MM.1S (cell line): ENCODE measurements around the gene APRT.

Source experiments
- DNase-seq: peaks from one replicate; pipeline ENCODE4 v3.0.0-alpha.2; 2015
- H2AFZ ChIP-seq: fragments of 300-600 bp; sonication (generic); 2 replicates; pipeline ENCODE4 v1.6.0; 2016; ENCODE audit warnings: antibody characterized with exemption, low read length
- H3F3A ChIP-seq: fragments of 300-600 bp; sonication (generic); 2 replicates; pipeline ENCODE4 v1.6.1; 2016; ENCODE audit warnings: mild to moderate bottlenecking, antibody characterized with exemption, low read length, moderate library complexity, mixed read lengths; ENCODE audit not compliant: insufficient read depth
- H3K27ac ChIP-seq: fragments of 300-600 bp; sonication (generic); 2 replicates; pipeline ENCODE4 v1.5.1; 2016; ENCODE audit warnings: mild to moderate bottlenecking, low read length
- H3K27me3 ChIP-seq: fragments of 300-600 bp; sonication (generic); replicated peaks from 2 replicates; pipeline ENCODE4 v1.6.0; 2016; ENCODE audit warnings: low read length; ENCODE audit not compliant: insufficient read depth
- H3K36me3 ChIP-seq: fragments of 300-600 bp; sonication (generic); replicated peaks from 2 replicates; pipeline ENCODE4 v1.6.1; 2016; ENCODE audit warnings: mild to moderate bottlenecking, low read length, mixed read lengths; ENCODE audit not compliant: insufficient read depth
- H3K4me1 ChIP-seq: fragments of 300-600 bp; sonication (generic); 2 replicates; pipeline ENCODE4 v1.6.1; 2016; ENCODE audit warnings: low read length, mixed read lengths
- H3K4me2 ChIP-seq: fragments of 300-600 bp; sonication (generic); 2 replicates; pipeline ENCODE4 v1.6.0; 2016; ENCODE audit warnings: low read depth, low read length
- H3K4me3 ChIP-seq: fragments of 300-600 bp; sonication (generic); 2 replicates; pipeline ENCODE4 v1.5.1; 2016; ENCODE audit warnings: low read length, mixed read lengths
- H3K79me2 ChIP-seq: fragments of 300-600 bp; sonication (generic); 2 replicates; pipeline ENCODE4 v1.6.1; 2016; ENCODE audit warnings: mixed run types, low read length, mixed read lengths
- H3K9ac ChIP-seq: fragments of 300-600 bp; sonication (generic); 2 replicates; pipeline ENCODE4 v1.6.1; 2016; ENCODE audit warnings: low read length, mixed read lengths
- H3K9me2 ChIP-seq: fragments of 300-600 bp; sonication (generic); replicated peaks from 2 replicates; pipeline ENCODE4 v1.6.1; 2016; ENCODE audit warnings: mild to moderate bottlenecking, low read length, mixed read lengths; ENCODE audit not compliant: insufficient read depth
- H3K9me3 ChIP-seq: fragments of 300-600 bp; sonication (generic); replicated peaks from 2 replicates; pipeline ENCODE4 v1.6.1; 2016; ENCODE audit warnings: mild to moderate bottlenecking, low read length, mixed read lengths; ENCODE audit not compliant: insufficient read depth
- H4K20me1 ChIP-seq: fragments of 300-600 bp; sonication (generic); 2 replicates; pipeline ENCODE4 v1.6.1; 2016; ENCODE audit warnings: mild to moderate bottlenecking, low read length, moderate library complexity, mixed read lengths; ENCODE audit not compliant: insufficient read depth
- CTCF ChIP-seq: fragments of 300-600 bp; sonication (generic); IDR thresholded peaks from 2 replicates; pipeline ENCODE4 v1.5.1; 2016; ENCODE audit warnings: antibody characterized with exemption, low read length, mixed read lengths
- EZH2 ChIP-seq: fragments of 300-600 bp; sonication (generic); optimal IDR thresholded peaks from 2 replicates; pipeline ENCODE3; 2017; ENCODE audit warnings: low read depth, mild to moderate bottlenecking, antibody characterized with exemption, low read length, mixed read lengths
- EZH2phosphoT487 ChIP-seq: fragments of 300-600 bp; sonication (generic); IDR thresholded peaks from 2 replicates; pipeline ENCODE4 v1.6.1; 2018; ENCODE audit warnings: antibody characterized with exemption, low read length

APRT gene

GRCh38 chr16:88841521-88842307, 30.0 kb upstream of the APRT start:
- Histone ChIP-seq H3K27ac (no peak overlapping the region), H3F3A (no peaks in the 10 kb centered on the region), H3K4me2 (no peak overlapping the region), H3K36me3 (no peaks in the 10 kb centered on the region), H3K79me2 (no peaks in the 10 kb centered on the region), H3K9me2 (no peaks in the 10 kb centered on the region), H4K20me1 (no peaks in the 10 kb centered on the region), H3K27me3 (no peaks in the 10 kb centered on the region; the same call in 1 of the 2 replicates), H2AFZ (no peak overlapping the region), H3K9me3 (no peaks in the 10 kb centered on the region), H3K9ac (no peak overlapping the region), H3K4me3 (no peak overlapping the region), H3K4me1 (no peaks in the 10 kb centered on the region)
- DNase-seq: no peak
- TF ChIP-seq CTCF: no peak
- TF ChIP-seq EZH2: no peak
- TF ChIP-seq EZH2phosphoT487: no peak

GRCh38 chr16:88840600-88841215, 29.0 kb upstream of the APRT start:
- Histone ChIP-seq H3K4me2 (no peak overlapping the region), H3K27me3 (no peaks in the 10 kb centered on the region; the same call in 1 of the 2 replicates), H3K9me2 (no peaks in the 10 kb centered on the region), H3K9me3 (no peaks in the 10 kb centered on the region), H2AFZ (no peak overlapping the region), H3K36me3 (no peaks in the 10 kb centered on the region), H4K20me1 (no peaks in the 10 kb centered on the region), H3K79me2 (no peaks in the 10 kb centered on the region), H3K4me3 (no peak overlapping the region), H3K4me1 (no peaks in the 10 kb centered on the region), H3K27ac (no peak overlapping the region), H3K9ac (no peak overlapping the region), H3F3A (no peaks in the 10 kb centered on the region)
- TF ChIP-seq EZH2 (no peak), CTCF (no peak), EZH2phosphoT487 (no peak)
- no peak for DNase-seq

- DNase-seq: no peak
- no peaks in the 10 kb centered on the region for H3K36me3 ChIP-seq
- H2AFZ ChIP-seq: no peak overlapping the region
- TF ChIP-seq EZH2 (no peak), CTCF (no peak), EZH2phosphoT487 (no peak)
- no peaks in the 10 kb centered on the region for H4K20me1 ChIP-seq
- H3K9ac ChIP-seq: no peak overlapping the region
- H3K27me3 ChIP-seq: no peaks in the 10 kb centered on the region; the same call in none of the 2 replicates
- no peaks in the 10 kb centered on the region for H3F3A ChIP-seq
- H3K27ac ChIP-seq: no peak overlapping the region
- H3K4me3 ChIP-seq: no peak overlapping the region
- no peaks in the 10 kb centered on the region for H3K9me3 ChIP-seq
- H3K4me2 ChIP-seq: no peak overlapping the region
- H3K4me1 ChIP-seq: no peaks in the 10 kb centered on the region
- H3K79me2 ChIP-seq: no peaks in the 10 kb centered on the region
- no peaks in the 10 kb centered on the region for H3K9me2 ChIP-seq
These were observed 28.2 kb upstream of the APRT start for GRCh38 chr16:88839745-88840599.
